Measurements from ENCODE around the gene ABCA1. TPM values are rescaled to one million over a fixed set of nuclear protein-coding genes. Genes with fewer than 3 reads are reported as not detected.

The ABCA1 gene
- total and polyA plus RNA-seq, 2 of the 13 experiments (the other 11 are each of a cell fraction or from before 2014, with no cell fraction given), result 26.8 to 63.8 TPM

GRCh38 chr9:104944871-104945270 lies 16.9 kb upstream of the ABCA1 start:
- Histone ChIP-seq H2AFZ (ENCODE audit: low read length) (no peak overlapping the region), H3K4me1 (ENCODE audit: insufficient read depth, low read length) (peaks cover 29% of the 10 kb centered on the region), H3K36me3 (replicated peaks in 1 of 2; ENCODE audit: control insufficient read depth in 1 of 2, insufficient read depth in 2 of 2, low read length in 2 of 2) (no peaks in the 10 kb centered on the region), H3K4me3 (replicated peaks in 1 of 3; ENCODE audit: insufficient read depth in 1 of 3, low read depth in 2 of 3, low read length in 3 of 3) (no peak overlapping the region), H4K20me1 (ENCODE audit: insufficient read depth, low read length) (no peaks in the 10 kb centered on the region), H3K9me3 (ENCODE audit: low read length) (no peaks in the 10 kb centered on the region), H3K27me3 (ENCODE audit: control insufficient read depth in 1 of 2, insufficient read depth in 2 of 2, low read length in 2 of 2) (no peaks in the 10 kb centered on the region; a peak in 1 of 5 replicates), H3K79me2 (ENCODE audit: insufficient read depth, low read length) (no peaks in the 10 kb centered on the region), H3K4me2 (ENCODE audit: low read depth, low read length) (no peak overlapping the region), H3K27ac (ENCODE audit: extremely low read length, insufficient read depth, low read length) (no peak overlapping the region), H3K9ac (ENCODE audit: insufficient read depth, low read depth, low read length) (no peak overlapping the region)
- in situ Hi-C loops (cut with HindIII; ENCODE audit: extremely low pct_ligation_motif_present, low pct_unique_long_range_greater_than_20kb), result no loop called here
- ATAC-seq (no peak), FAIRE-seq (no peak), DNase-seq (ENCODE audit: low spot score) (no peak)
- ChIA-PET CTCF (ENCODE audit: low intra/inter-chr PET ratio, low total read pairs) (no interaction called here), POLR2A (no interaction called here)
- intact Hi-C loops (cut with micrococcal nuclease; ENCODE audit: unreplicated experiment), result no loop called here
- WGBS (ENCODE audit: low lambda C conversion rate), result 65% methylated on average over 3 of the region's 3 CpGs
- TF ChIP-seq TCF7 (IDR thresholded peaks at IDR 0.05; ENCODE audit: low read depth) (no peak), ARNT (IDR thresholded peaks at IDR 0.05) (no peak)
- BruUV-seq (replicated peaks), result no TSS peak

GRCh38 chr9:104944356-104944755 lies 16.4 kb upstream of the ABCA1 start:
- Histone ChIP-seq H3K27ac (ENCODE audit: extremely low read length, insufficient read depth, low read length) (no peak overlapping the region), H3K4me1 (ENCODE audit: insufficient read depth, low read length) (peaks cover 24% of the 10 kb centered on the region), H3K27me3 (ENCODE audit: control insufficient read depth in 1 of 2, insufficient read depth in 2 of 2, low read length in 2 of 2) (no peaks in the 10 kb centered on the region; a peak in 1 of 5 replicates), H4K20me1 (ENCODE audit: insufficient read depth, low read length) (no peaks in the 10 kb centered on the region), H3K9me3 (ENCODE audit: low read length) (no peaks in the 10 kb centered on the region), H3K4me3 (replicated peaks in 1 of 3; ENCODE audit: insufficient read depth in 1 of 3, low read depth in 2 of 3, low read length in 3 of 3) (no peak overlapping the region), H3K9ac (ENCODE audit: insufficient read depth, low read depth, low read length) (no peak overlapping the region), H3K36me3 (replicated peaks in 1 of 2; ENCODE audit: control insufficient read depth in 1 of 2, insufficient read depth in 2 of 2, low read length in 2 of 2) (no peaks in the 10 kb centered on the region), H3K4me2 (ENCODE audit: low read depth, low read length) (no peak overlapping the region), H2AFZ (ENCODE audit: low read length) (no peak overlapping the region), H3K79me2 (ENCODE audit: insufficient read depth, low read length) (no peaks in the 10 kb centered on the region)
- DNase-seq (ENCODE audit: low spot score) (no peak), ATAC-seq (no peak), FAIRE-seq (no peak)
- in situ Hi-C loops (cut with HindIII; ENCODE audit: extremely low pct_ligation_motif_present, low pct_unique_long_range_greater_than_20kb) (no loop called here), intact Hi-C loops (cut with micrococcal nuclease; ENCODE audit: unreplicated experiment) (no loop called here)
- TF ChIP-seq, protein P1, sequence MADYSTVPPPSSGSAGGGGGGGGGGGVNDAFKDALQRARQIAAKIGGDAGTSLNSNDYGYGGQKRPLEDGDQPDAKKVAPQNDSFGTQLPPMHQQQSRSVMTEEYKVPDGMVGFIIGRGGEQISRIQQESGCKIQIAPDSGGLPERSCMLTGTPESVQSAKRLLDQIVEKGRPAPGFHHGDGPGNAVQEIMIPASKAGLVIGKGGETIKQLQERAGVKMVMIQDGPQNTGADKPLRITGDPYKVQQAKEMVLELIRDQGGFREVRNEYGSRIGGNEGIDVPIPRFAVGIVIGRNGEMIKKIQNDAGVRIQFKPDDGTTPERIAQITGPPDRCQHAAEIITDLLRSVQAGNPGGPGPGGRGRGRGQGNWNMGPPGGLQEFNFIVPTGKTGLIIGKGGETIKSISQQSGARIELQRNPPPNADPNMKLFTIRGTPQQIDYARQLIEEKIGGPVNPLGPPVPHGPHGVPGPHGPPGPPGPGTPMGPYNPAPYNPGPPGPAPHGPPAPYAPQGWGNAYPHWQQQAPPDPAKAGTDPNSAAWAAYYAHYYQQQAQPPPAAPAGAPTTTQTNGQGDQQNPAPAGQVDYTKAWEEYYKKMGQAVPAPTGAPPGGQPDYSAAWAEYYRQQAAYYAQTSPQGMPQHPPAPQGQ (CRISPR knock-in tag; IDR thresholded peaks at IDR 0.05; ENCODE audit: borderline replicate concordance), result no peak
- no peak for TF ChIP-seq HMGXB4 (CRISPR knock-in tag; IDR thresholded peaks at IDR 0.05; ENCODE audit: borderline replicate concordance in 1 of 2, low read depth in 1 of 2)
- TF ChIP-seq, protein P2, sequence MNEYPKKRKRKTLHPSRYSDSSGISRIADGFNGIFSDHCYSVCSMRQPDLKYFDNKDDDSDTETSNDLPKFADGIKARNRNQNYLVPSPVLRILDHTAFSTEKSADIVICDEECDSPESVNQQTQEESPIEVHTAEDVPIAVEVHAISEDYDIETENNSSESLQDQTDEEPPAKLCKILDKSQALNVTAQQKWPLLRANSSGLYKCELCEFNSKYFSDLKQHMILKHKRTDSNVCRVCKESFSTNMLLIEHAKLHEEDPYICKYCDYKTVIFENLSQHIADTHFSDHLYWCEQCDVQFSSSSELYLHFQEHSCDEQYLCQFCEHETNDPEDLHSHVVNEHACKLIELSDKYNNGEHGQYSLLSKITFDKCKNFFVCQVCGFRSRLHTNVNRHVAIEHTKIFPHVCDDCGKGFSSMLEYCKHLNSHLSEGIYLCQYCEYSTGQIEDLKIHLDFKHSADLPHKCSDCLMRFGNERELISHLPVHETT (CRISPR knock-in tag; conservative IDR thresholded peaks at IDR 0.05), result no peak
- TF ChIP-seq TSC22D2 (CRISPR knock-in tag; IDR thresholded peaks at IDR 0.05; ENCODE audit: borderline replicate concordance), result no peak
- WGBS (ENCODE audit: low lambda C conversion rate), result 53% methylated on average over 2 of the region's 2 CpGs
- BruUV-seq (replicated peaks), result no TSS peak
- ChIA-PET CTCF (ENCODE audit: low intra/inter-chr PET ratio, low total read pairs) (no interaction called here), POLR2A (no interaction called here)
